OCI-LY1 (cell line): ENCODE measurements around the gene RNF135.

Source experiments
- H2AFZ ChIP-seq: fragments of 200-600 bp; sonication (generic), shearing (Covaris generic); 2 replicates; pipeline ENCODE4 v1.6.0; 2014; ENCODE audit warnings: antibody characterized with exemption, mild to moderate bottlenecking, low read length
- H3F3A ChIP-seq: fragments of 200-600 bp; sonication (generic), shearing (Covaris generic); 2 replicates; pipeline ENCODE4 v1.6.0; 2014; ENCODE audit warnings: mild to moderate bottlenecking, antibody characterized with exemption, low read length, moderate library complexity; ENCODE audit not compliant: insufficient read depth
- H3K27ac ChIP-seq: fragments of 200-600 bp; sonication (generic); 2 replicates; pipeline ENCODE4 v1.5.1; 2014; ENCODE audit warnings: low read length, mixed run types, mild to moderate bottlenecking, low read depth; ENCODE audit not compliant: poor library complexity, severe bottlenecking
- H3K27me3 ChIP-seq: fragments of 200-600 bp; sonication (generic); 2 replicates; pipeline ENCODE4 v1.6.0; 2014; ENCODE audit warnings: antibody characterized with exemption, mild to moderate bottlenecking, low read length, moderate library complexity; ENCODE audit not compliant: insufficient read depth
- H3K36me3 ChIP-seq: fragments of 200-600 bp; sonication (generic); 2 replicates; pipeline ENCODE4 v1.6.1; 2014; ENCODE audit warnings: mild to moderate bottlenecking, antibody characterized with exemption, low read length, moderate library complexity, mixed read lengths; ENCODE audit not compliant: insufficient read depth
- H3K4me1 ChIP-seq: fragments of 200-600 bp; sonication (generic); 2 replicates; pipeline ENCODE4 v1.5.1; 2014; ENCODE audit warnings: mild to moderate bottlenecking, low read length, moderate library complexity; ENCODE audit not compliant: insufficient read depth, severe bottlenecking
- H3K4me2 ChIP-seq: fragments of 200-600 bp; sonication (generic), shearing (Covaris generic); 2 replicates; pipeline ENCODE4 v1.6.1; 2014; ENCODE audit warnings: low read length
- H3K4me3 ChIP-seq: fragments of 200-600 bp; sonication (generic); 2 replicates; pipeline ENCODE4 v1.5.1; 2014; ENCODE audit warnings: low read length, low read depth, mild to moderate bottlenecking, mixed read lengths; ENCODE audit not compliant: poor library complexity, severe bottlenecking
- H3K79me2 ChIP-seq: fragments of 200-600 bp; shearing (Covaris generic); 2 replicates; pipeline ENCODE4 v1.6.1; 2016; ENCODE audit warnings: mixed run types, low read length, mixed read lengths; ENCODE audit not compliant: insufficient read depth
- H3K9ac ChIP-seq: fragments of 200-600 bp; sonication (generic), shearing (Covaris generic); 2 replicates; pipeline ENCODE4 v1.6.1; 2014; ENCODE audit warnings: mild to moderate bottlenecking, low read length, mixed read lengths
- H3K9me2 ChIP-seq: fragments of 200-600 bp; sonication (generic), shearing (Covaris generic); 2 replicates; pipeline ENCODE4 v1.6.1; 2014; ENCODE audit warnings: low read depth, mild to moderate bottlenecking, low read length, mixed read lengths
- H3K9me3 ChIP-seq: fragments of 200-600 bp; shearing (Covaris generic); 2 replicates; pipeline ENCODE4 v1.6.1; 2014; ENCODE audit warnings: low read length, mixed read lengths
- H4K20me1 ChIP-seq: fragments of 200-600 bp; sonication (generic), shearing (Covaris generic); 2 replicates; pipeline ENCODE4 v1.6.0; 2016; ENCODE audit warnings: mild to moderate bottlenecking, low read length; ENCODE audit not compliant: insufficient read depth
- EZH2 ChIP-seq: fragments of 200-600 bp; sonication (generic), shearing (Covaris generic); IDR thresholded peaks from 2 replicates; pipeline ENCODE4 v1.8.0; 2017; ENCODE audit warnings: borderline replicate concordance, mixed run types, mild to moderate bottlenecking, antibody characterized with exemption, low read length, moderate library complexity, mixed read lengths
- TF ChIP-seq, protein P1 (sequence below): fragments of 200-600 bp; sonication (generic), shearing (Covaris generic); IDR thresholded peaks from 2 replicates; pipeline ENCODE4 v1.5.1; 2017; ENCODE audit warnings: mild to moderate bottlenecking, antibody characterized with exemption, low read length, moderate library complexity, mixed read lengths

The RNF135 gene

DNA sequence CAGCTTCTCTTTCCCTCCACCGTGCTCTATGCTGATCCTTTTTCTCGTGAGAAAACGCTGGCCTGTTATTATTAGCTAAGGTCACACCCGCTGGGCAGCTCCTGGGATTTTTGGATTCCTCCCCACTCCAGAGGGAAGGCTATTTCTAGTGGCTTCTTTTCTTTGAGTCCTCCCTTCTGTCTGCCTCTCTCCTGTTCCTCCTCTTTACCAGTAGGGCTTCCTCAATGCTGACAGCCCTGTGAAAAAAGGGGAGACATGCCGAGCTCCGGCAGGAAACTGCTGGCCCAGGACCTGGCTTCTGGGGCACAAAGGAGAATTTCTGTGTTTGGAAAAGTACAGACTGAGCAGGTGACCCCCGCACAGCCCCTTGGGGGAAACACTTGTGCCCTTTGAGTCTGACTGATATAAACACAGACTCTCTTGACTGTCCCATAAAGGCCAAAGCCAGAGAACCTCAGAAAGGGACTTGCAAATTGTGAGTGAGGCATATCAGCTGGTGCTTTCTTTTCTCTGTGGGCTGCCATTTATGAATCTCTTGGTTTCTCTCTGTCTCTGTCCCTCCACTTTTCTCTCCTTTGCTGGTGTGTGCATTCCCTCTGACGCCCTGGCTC, 14.0 kb upstream of the RNF135 start:
- H2AFZ ChIP-seq = peak overlapping the region; percentile 91
- H4K20me1 ChIP-seq = no peaks in the 10 kb centered on the region
- peak overlapping the region; percentile 46; the same call in 1 of the 2 replicates for H3K9ac ChIP-seq
- TF ChIP-seq EZH2 = no peak
- TF ChIP-seq, protein P1, sequence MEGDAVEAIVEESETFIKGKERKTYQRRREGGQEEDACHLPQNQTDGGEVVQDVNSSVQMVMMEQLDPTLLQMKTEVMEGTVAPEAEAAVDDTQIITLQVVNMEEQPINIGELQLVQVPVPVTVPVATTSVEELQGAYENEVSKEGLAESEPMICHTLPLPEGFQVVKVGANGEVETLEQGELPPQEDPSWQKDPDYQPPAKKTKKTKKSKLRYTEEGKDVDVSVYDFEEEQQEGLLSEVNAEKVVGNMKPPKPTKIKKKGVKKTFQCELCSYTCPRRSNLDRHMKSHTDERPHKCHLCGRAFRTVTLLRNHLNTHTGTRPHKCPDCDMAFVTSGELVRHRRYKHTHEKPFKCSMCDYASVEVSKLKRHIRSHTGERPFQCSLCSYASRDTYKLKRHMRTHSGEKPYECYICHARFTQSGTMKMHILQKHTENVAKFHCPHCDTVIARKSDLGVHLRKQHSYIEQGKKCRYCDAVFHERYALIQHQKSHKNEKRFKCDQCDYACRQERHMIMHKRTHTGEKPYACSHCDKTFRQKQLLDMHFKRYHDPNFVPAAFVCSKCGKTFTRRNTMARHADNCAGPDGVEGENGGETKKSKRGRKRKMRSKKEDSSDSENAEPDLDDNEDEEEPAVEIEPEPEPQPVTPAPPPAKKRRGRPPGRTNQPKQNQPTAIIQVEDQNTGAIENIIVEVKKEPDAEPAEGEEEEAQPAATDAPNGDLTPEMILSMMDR = no peak
- no peaks in the 10 kb centered on the region for H3K9me2 ChIP-seq
- H3K9me3 ChIP-seq = no peaks in the 10 kb centered on the region
- H3K27ac ChIP-seq = peak overlapping the region; percentile 96
- H3K79me2 ChIP-seq = no peaks in the 10 kb centered on the region
- H3K27me3 ChIP-seq = no peaks in the 10 kb centered on the region
- peaks cover 90% of the 10 kb centered on the region for H3K4me1 ChIP-seq
- 0 out of 2 replicates have a peak, but pooled peaks cover 4% of the 10 kb centered on the region for H3K36me3 ChIP-seq
- H3K4me3 ChIP-seq = no peak overlapping the region
- H3K4me2 ChIP-seq = peak overlapping the region; percentile 35; the same call in 1 of the 2 replicates
- H3F3A ChIP-seq = no peaks in the 10 kb centered on the region

DNA sequence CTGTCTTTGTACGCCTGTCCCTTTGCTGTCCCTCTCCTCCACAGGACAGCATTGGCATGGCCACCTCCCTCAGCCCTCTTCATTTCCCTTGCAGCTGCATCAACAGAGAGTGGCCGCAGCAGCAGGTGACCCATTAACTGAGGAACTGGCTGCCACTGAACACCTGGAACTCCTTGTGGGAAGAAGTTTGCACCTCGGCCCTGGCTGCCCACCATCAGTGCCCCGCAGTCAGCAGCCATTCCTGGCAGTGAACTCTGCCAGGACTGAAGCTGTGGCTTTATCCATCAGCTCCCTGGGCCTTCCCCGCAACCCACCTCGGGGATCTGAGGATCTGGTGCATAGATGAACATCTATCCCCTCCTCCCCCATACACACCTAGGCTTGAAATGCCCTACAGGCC, 13.1 kb upstream of the RNF135 start:
- H4K20me1 ChIP-seq = no peaks in the 10 kb centered on the region
- no peaks in the 10 kb centered on the region for H3K9me2 ChIP-seq
- H3K36me3 ChIP-seq = 0 out of 2 replicates have a peak, but pooled peaks cover 4% of the 10 kb centered on the region
- H3K4me3 ChIP-seq = no peak overlapping the region
- peak overlapping the region; percentile 3; the same call in 1 of the 2 replicates for H3K9ac ChIP-seq
- TF ChIP-seq, protein P1 = no peak
- no peak for TF ChIP-seq EZH2
- H3F3A ChIP-seq = no peaks in the 10 kb centered on the region
- peak overlapping the region; percentile 96 for H3K27ac ChIP-seq
- no peaks in the 10 kb centered on the region for H3K9me3 ChIP-seq
- peak overlapping the region; percentile 7; the same call in 1 of the 2 replicates for H3K4me2 ChIP-seq
- no peaks in the 10 kb centered on the region for H3K79me2 ChIP-seq
- no peaks in the 10 kb centered on the region for H3K27me3 ChIP-seq
- H3K4me1 ChIP-seq = peaks cover 90% of the 10 kb centered on the region
- no peak overlapping the region for H2AFZ ChIP-seq

DNA sequence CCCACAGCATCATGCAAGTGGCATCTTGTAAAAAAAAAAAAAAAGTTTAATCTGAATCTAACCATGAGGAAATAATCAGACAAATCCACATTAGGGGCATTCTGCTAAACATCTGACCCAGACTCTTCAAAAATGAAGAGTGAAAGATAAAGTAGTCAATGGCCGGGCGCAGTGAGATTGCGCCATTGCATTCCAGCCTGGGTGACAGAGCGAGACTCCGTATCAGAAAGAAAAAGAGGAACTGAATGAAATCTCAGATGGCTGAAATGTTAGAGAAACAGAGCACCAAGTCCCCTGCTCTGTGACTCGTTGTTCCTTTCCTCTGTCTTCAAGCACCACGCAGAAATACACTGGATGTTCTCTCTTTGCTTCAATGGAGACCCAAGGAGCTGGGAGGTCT, 12.7 kb upstream of the RNF135 start:
- Histone ChIP-seq H3K36me3 (0 out of 2 replicates have a peak, but pooled peaks cover 4% of the 10 kb centered on the region), H3F3A (no peaks in the 10 kb centered on the region), H3K4me3 (no peak overlapping the region), H4K20me1 (no peaks in the 10 kb centered on the region), H3K27me3 (no peaks in the 10 kb centered on the region), H3K79me2 (no peaks in the 10 kb centered on the region), H3K4me2 (peak overlapping the region; percentile 7; the same call in 1 of the 2 replicates), H3K9me2 (no peaks in the 10 kb centered on the region), H3K9ac (peak overlapping the region; percentile 3; the same call in 1 of the 2 replicates), H3K9me3 (no peaks in the 10 kb centered on the region), H3K27ac (peak overlapping the region; percentile 96), H2AFZ (no peak overlapping the region), H3K4me1 (peaks cover 89% of the 10 kb centered on the region)
- no peak for TF ChIP-seq EZH2
- TF ChIP-seq, protein P1 = no peak
